ENCODE results near the gene HNRNPUL1. TPM values are rescaled to one million over a fixed set of nuclear protein-coding genes. Genes with fewer than 3 reads are reported as not detected.

The HNRNPUL1 gene
- total and polyA plus RNA-seq, 10 of the 15 experiments (the other 5 are each of a cell fraction or from before 2014, with no cell fraction given) = 11.1 to 276 (median 117) TPM

- no peak for TF ChIP-seq ETV6 (conservative IDR thresholded peaks at IDR 0.05 in 1 of 2, IDR thresholded peaks at IDR 0.05 in 1 of 2; ENCODE audit: borderline replicate concordance in 1 of 2, low read depth in 1 of 2)
- no peak for TF ChIP-seq GABPA (IDR thresholded peaks at IDR 0.05; ENCODE audit: low read depth)
- TF ChIP-seq CUX1 (IDR thresholded peaks at IDR 0.05; ENCODE audit: insufficient replicate concordance, low read depth, low read length) = no peak
- no peak for TF ChIP-seq STAT1 (conservative IDR thresholded peaks at IDR 0.05)
- no peak for TF ChIP-seq FOS (IDR thresholded peaks at IDR 0.05; ENCODE audit: borderline replicate concordance, extremely low read depth, insufficient read length)
- Histone ChIP-seq H3K4me3 (no peak overlapping the region), H4K20me1 (ENCODE audit: control insufficient read depth, insufficient read depth) (no peaks in the 10 kb centered on the region), H3K9ac (ENCODE audit: control insufficient read depth, insufficient read depth, low read length) (no peak overlapping the region), H3K4me1 (ENCODE audit: control insufficient read depth, insufficient read depth, low read length) (no peaks in the 10 kb centered on the region), H3K79me2 (ENCODE audit: control insufficient read depth, insufficient read depth, low read length) (no peaks in the 10 kb centered on the region), H3K27ac (ENCODE audit: control insufficient read depth, insufficient read depth) (no peak overlapping the region), H3K27me3 (replicated peaks in 1 of 2; ENCODE audit: control insufficient read depth in 2 of 2, insufficient read depth in 2 of 2, low read length in 1 of 2) (peaks cover 0 to 5% of the 10 kb centered on the region in 2 experiments; a peak in 2 of 4 replicates), H3K4me2 (ENCODE audit: control insufficient read depth, insufficient read depth) (no peak overlapping the region), H3K9me3 (replicated peaks; ENCODE audit: control insufficient read depth, insufficient read depth, low read length) (no peaks in the 10 kb centered on the region), H3K36me3 (ENCODE audit: control insufficient read depth in 2 of 2, insufficient read depth in 2 of 2, low read length in 1 of 2) (no peaks in the 10 kb centered on the region), H2AFZ (ENCODE audit: control insufficient read depth, low read depth, low read length) (no peak overlapping the region)
- ATAC-seq = no peak
- ChIA-PET POLR2A (no interaction called here), SMC1A (ENCODE audit: uncharacterized antibody, unreplicated experiment) (interaction anchor here (0.5 kb wide), 1 partner anchor 467 kb away, joined by 3 read pairs; no protein-coding TSS in a partner anchor), CTCF (interaction anchor here (0.5 to 0.7 kb wide), 2 partner anchors 227 to 1079 kb away, joined by 3 to 4 read pairs; no protein-coding TSS in a partner anchor), RAD21 (ENCODE audit: unreplicated experiment) (no interaction called here)
- in situ Hi-C loops (cut with MboI) = no loop called here
- intact Hi-C loops (cut with micrococcal nuclease; ENCODE audit: unreplicated experiment) = no loop called here
- WGBS (ENCODE audit: insufficient coverage, insufficient replicate concordance, low lambda C conversion rate, missing lambda C conversion rate) = 24% methylated on average over 8 of the region's 8 CpGs
- FAIRE-seq = no peak
- DNase-seq (ENCODE audit: low read depth, low spot score) = no peak
- no TSS peak for BruUV-seq (replicated peaks)
These were observed 40.5 kb upstream of the HNRNPUL1 start for GRCh38 chr19:41223431-41224234.
